Naive B cell (primary cell): ENCODE data around the gene CYTIP. TPM values are rescaled to one million over a fixed set of nuclear protein-coding genes. Genes with fewer than 3 reads are reported as not detected.
A peak's percentile ranks its signal among the peaks of the same experiment; 100 is the strongest.

Experiments used
- ATAC-seq, 2 donors: fragments of 150-1000 bp; cut with Tn5 transposase; 2 replicates each; pipeline ENCODE4 v1.10.0; 2021; ENCODE audit warnings: low read depth in 2 of 2, mild to moderate bottlenecking in 2 of 2, moderate library complexity in 2 of 2
- DNase-seq: peaks from one replicate; pipeline ENCODE4 v3.0.0; 2022
- H3K27ac Mint-ChIP-seq, 6 donors: one replicate each; pipeline ENCODE4 v1.8.0; 2020 to 2022; ENCODE audit warnings: mild to moderate bottlenecking in 6 of 6, mixed read lengths in 6 of 6, moderate library complexity in 5 of 6, inconsistent platforms in 2 of 6
- H3K27me3 Mint-ChIP-seq, 3 donors: one replicate each; pipeline ENCODE4 v1.8.0; 2021 to 2022; ENCODE audit warnings: mixed read lengths in 3 of 3, mild to moderate bottlenecking in 1 of 3
- H3K36me3 Mint-ChIP-seq, 2 donors: one replicate each; pipeline ENCODE4 v1.8.0; 2020 to 2022; ENCODE audit warnings: mixed read lengths in 2 of 2, inconsistent platforms in 1 of 2, mild to moderate bottlenecking in 1 of 2
- H3K4me1 Mint-ChIP-seq, 3 donors: one replicate each; pipeline ENCODE4 v1.8.0; 2020 to 2022; ENCODE audit warnings: mixed read lengths in 3 of 3, inconsistent platforms in 1 of 3, mild to moderate bottlenecking in 1 of 3, moderate library complexity in 1 of 3
- H3K4me3 Mint-ChIP-seq, 8 donors: one replicate each; pipeline ENCODE4 v1.8.0; 2020 to 2022; ENCODE audit warnings: mild to moderate bottlenecking in 8 of 8, mixed read lengths in 8 of 8, moderate library complexity in 8 of 8, inconsistent platforms in 2 of 8
- H3K9me3 Mint-ChIP-seq, 7 donors: one replicate each; pipeline ENCODE4 v1.8.0; 2020 to 2022; ENCODE audit warnings: mixed read lengths in 7 of 7, mild to moderate bottlenecking in 5 of 7, inconsistent platforms in 2 of 7, moderate library complexity in 1 of 7
- polyA plus RNA-seq, 6 donors: library from polyadenylated mRNA; unstranded; fragments of 300-500 nt; fragmentation: Illumina TruSeq; gene quantifications; one replicate each; pipeline ENCODE4 v1.2.3, GENCODE V29; 2021; ENCODE audit warnings: low read depth in 6 of 6

The CYTIP gene
- polyA plus RNA-seq, 6 donors from 2014 or later: 90.7 to 172 (median 121) TPM

GRCh38 chr2:157447031-157447430, 3.1 kb upstream of the CYTIP start:
- peaks cover 21 to 30% (median 28%) of the 10 kb centered on the region in 3 donors for H3K4me1 Mint-ChIP-seq

GRCh38 chr2:157444641-157445040, 752 bp upstream of the CYTIP start:
- Mint-ChIP-seq H3K9me3 (peaks cover 0 to 3% (median 0%) of the 10 kb centered on the region in 7 donors), H3K4me3 (peak overlapping the region; percentile 82 to 100 (median 94)), H3K27ac (peak overlapping the region; percentile 96 to 100 (median 98)), H3K4me1 (peaks cover 39 to 53% (median 43%) of the 10 kb centered on the region in 3 donors), H3K27me3 (no peaks in the 10 kb centered on the region), H3K36me3 (peaks cover 19 to 26% of the 10 kb centered on the region in 2 donors)
- DNase-seq (peak; percentile 55), ATAC-seq (peak; percentile 6 to 8)

More at GRCh38 chr2:157447031-157447430, 3.1 kb upstream of the CYTIP start:
- Mint-ChIP-seq H3K27me3 (no peaks in the 10 kb centered on the region), H3K27ac (peak overlapping the region in 2 of 6 donors; percentile 60 to 96), H3K4me3 (peak overlapping the region in 1 of 8 donors; percentile 29), H3K9me3 (peaks cover 0 to 3% (median 0%) of the 10 kb centered on the region in 7 donors), H3K36me3 (peaks cover 10 to 14% of the 10 kb centered on the region in 2 donors)
- DNase-seq (no peak), ATAC-seq (no peak)

GRCh38 chr2:157443090-157443489, 799 bp downstream of the CYTIP start:
- Mint-ChIP-seq H3K9me3 (peaks cover 0 to 3% (median 0%) of the 10 kb centered on the region in 7 donors), H3K4me1 (peaks cover 47 to 61% (median 58%) of the 10 kb centered on the region in 3 donors), H3K4me3 (peak overlapping the region; percentile 82 to 100 (median 94)), H3K27me3 (no peaks in the 10 kb centered on the region), H3K27ac (peak overlapping the region; percentile 96 to 100 (median 98)), H3K36me3 (peaks cover 23 to 30% of the 10 kb centered on the region in 2 donors)
- ATAC-seq (peak; percentile 29), DNase-seq (no peak)

GRCh38 chr2:157442636-157443035, 1.3 kb downstream of the CYTIP start:
- H3K27me3 Mint-ChIP-seq: no peaks in the 10 kb centered on the region
- H3K4me1 Mint-ChIP-seq: peaks cover 52 to 62% (median 61%) of the 10 kb centered on the region in 3 donors
- DNase-seq (no peak), ATAC-seq (no peak)
- peak overlapping the region; percentile 82 to 100 (median 94) for H3K4me3 Mint-ChIP-seq
- peak overlapping the region; percentile 96 to 100 (median 98) for H3K27ac Mint-ChIP-seq
- H3K9me3 Mint-ChIP-seq: peaks cover 0 to 3% (median 0%) of the 10 kb centered on the region in 7 donors
- H3K36me3 Mint-ChIP-seq: peaks cover 27 to 34% of the 10 kb centered on the region in 2 donors

- Mint-ChIP-seq H3K4me1 (peaks cover 53 to 62% (median 62%) of the 10 kb centered on the region in 3 donors), H3K36me3 (peaks cover 28 to 34% of the 10 kb centered on the region in 2 donors), H3K9me3 (peaks cover 0 to 3% (median 0%) of the 10 kb centered on the region in 7 donors), H3K27ac (peak overlapping the region; percentile 96 to 100 (median 98)), H3K27me3 (no peaks in the 10 kb centered on the region), H3K4me3 (peak overlapping the region; percentile 82 to 100 (median 94))
- peak in 1 of 2 donors; percentile 2 for ATAC-seq
- DNase-seq: no peak
Observed at GRCh38 chr2:157442191-157442590, 1.7 kb downstream of the CYTIP start.

- DNase-seq (peak; percentile 64), ATAC-seq (peak; percentile 48 to 56)
- peak overlapping the region; percentile 96 to 100 (median 98) for H3K27ac Mint-ChIP-seq
- H3K36me3 Mint-ChIP-seq: peaks cover 35 to 42% of the 10 kb centered on the region in 2 donors
- H3K4me3 Mint-ChIP-seq: peak overlapping the region; percentile 82 to 100 (median 94)
- H3K27me3 Mint-ChIP-seq: no peaks in the 10 kb centered on the region
- H3K9me3 Mint-ChIP-seq: peaks cover 0 to 3% (median 0%) of the 10 kb centered on the region in 7 donors
- peaks cover 59 to 67% (median 66%) of the 10 kb centered on the region in 3 donors for H3K4me1 Mint-ChIP-seq
Observed at GRCh38 chr2:157441072-157441454, 2.8 kb downstream of the CYTIP start.

DNA sequence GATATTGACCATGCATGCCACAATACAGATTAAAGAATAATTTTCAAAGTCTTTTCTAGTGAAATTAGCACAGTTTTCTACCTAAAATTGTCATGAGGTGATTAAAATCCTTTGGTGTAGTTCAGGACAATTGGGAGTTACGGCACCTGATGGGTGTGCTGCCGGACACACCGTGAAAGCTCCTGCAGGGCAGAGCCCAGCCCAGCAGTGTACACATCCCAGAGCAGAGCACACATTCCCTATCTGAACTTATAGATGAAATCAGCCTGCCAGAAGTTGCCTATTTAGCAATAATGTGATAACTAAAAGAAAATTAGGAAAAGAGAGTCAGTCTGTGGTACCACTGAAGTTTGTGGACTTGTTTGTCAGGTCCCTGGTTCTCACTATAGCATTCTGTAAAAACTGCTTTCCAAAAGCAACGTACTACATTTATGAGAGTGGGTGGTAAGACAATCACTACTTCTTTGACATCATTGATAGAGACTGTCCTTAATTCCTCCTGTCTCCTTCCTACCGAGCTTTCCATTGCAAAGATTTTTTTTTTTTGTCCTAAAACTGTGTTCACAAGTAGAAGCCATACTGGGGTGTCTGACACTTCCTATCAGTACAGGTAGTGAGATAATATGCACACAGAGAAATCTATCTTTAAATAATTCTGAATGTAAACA, 3.4 kb downstream of the CYTIP start:
- peaks cover 0 to 3% (median 0%) of the 10 kb centered on the region in 7 donors for H3K9me3 Mint-ChIP-seq
- peaks cover 64 to 71% (median 70%) of the 10 kb centered on the region in 3 donors for H3K4me1 Mint-ChIP-seq
- no peak for ATAC-seq
- no peak for DNase-seq
- H3K27me3 Mint-ChIP-seq: no peaks in the 10 kb centered on the region
- H3K4me3 Mint-ChIP-seq: peak overlapping the region; percentile 82 to 100 (median 94)
- H3K36me3 Mint-ChIP-seq: peaks cover 35 to 45% of the 10 kb centered on the region in 2 donors
- H3K27ac Mint-ChIP-seq: peak overlapping the region; percentile 96 to 100 (median 98)

- H3K27me3 Mint-ChIP-seq: no peaks in the 10 kb centered on the region
- ATAC-seq: no peak
- peaks cover 0 to 3% (median 0%) of the 10 kb centered on the region in 7 donors for H3K9me3 Mint-ChIP-seq
- H3K27ac Mint-ChIP-seq: peak overlapping the region; percentile 96 to 100 (median 98)
- no peak for DNase-seq
- H3K4me1 Mint-ChIP-seq: peaks cover 66 to 73% (median 71%) of the 10 kb centered on the region in 3 donors
- H3K36me3 Mint-ChIP-seq: peaks cover 38 to 48% of the 10 kb centered on the region in 2 donors
- peak overlapping the region; percentile 82 to 100 (median 94) for H3K4me3 Mint-ChIP-seq
Observed at GRCh38 chr2:157439824-157440186, 4.1 kb downstream of the CYTIP start.

DNA sequence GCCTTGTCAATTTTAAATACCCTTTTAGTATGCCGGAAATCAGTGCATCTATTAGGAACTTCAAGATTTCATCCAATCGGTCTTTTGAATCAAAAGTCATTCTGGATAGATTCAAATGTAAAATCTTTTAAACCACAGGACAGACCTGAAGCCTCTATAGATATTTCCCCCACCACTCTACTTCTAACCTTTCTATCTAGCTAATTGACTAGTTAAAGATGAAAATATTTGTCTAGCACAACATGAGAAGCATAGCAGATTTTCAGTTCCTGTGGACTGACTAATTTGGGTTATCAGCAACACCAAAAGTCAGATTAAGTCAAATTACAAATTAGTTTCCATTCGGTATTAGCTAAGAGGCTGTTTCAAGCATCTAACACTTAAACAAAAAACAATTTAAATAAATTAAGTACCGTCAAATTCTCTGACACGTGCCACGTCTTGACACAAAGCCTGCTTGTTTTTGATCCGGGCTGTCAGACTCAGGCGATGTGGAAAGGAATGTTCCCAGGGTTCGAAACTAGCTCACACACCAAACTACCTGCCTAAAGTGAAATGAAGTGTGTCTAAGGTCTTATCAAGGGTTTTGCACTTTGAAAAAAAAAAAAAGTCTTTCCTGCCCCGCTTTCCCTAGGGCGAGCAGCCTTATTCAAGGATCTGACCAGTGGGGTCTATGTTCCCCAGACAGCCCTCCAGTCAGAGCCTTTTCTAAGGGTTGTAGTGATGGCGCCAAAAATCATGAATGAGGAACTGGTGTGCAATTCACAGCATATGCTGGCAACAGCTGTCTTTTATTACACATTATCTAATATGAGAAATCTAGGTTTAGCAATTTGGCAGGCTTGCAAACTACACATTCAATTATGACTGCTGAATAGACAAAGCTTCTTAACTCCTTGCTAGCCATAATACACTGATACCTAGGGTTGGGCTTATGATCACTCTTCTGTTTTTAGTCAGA, 4.7 kb downstream of the CYTIP start:
- Mint-ChIP-seq H3K4me3 (peak overlapping the region; percentile 82 to 100 (median 94)), H3K27me3 (no peaks in the 10 kb centered on the region), H3K9me3 (peaks cover 0 to 3% (median 0%) of the 10 kb centered on the region in 7 donors), H3K4me1 (peaks cover 66 to 73% (median 71%) of the 10 kb centered on the region in 3 donors), H3K27ac (peak overlapping the region; percentile 96 to 100 (median 98)), H3K36me3 (peaks cover 45 to 51% of the 10 kb centered on the region in 2 donors)
- ATAC-seq: peak in 1 of 2 donors; percentile 7
- DNase-seq: no peak

GRCh38 chr2:157433394-157433793, 10.5 kb downstream of the CYTIP start:
- peak overlapping the region in 4 of 6 donors; percentile 50 to 70 (median 68) for H3K27ac Mint-ChIP-seq
- H3K4me3 Mint-ChIP-seq: peak overlapping the region; percentile 7 to 82 (median 62)
- peaks cover 68 to 73% of the 10 kb centered on the region in 2 donors for H3K36me3 Mint-ChIP-seq
- H3K27me3 Mint-ChIP-seq: no peaks in the 10 kb centered on the region
- peaks cover 0 to 2% (median 0%) of the 10 kb centered on the region in 7 donors for H3K9me3 Mint-ChIP-seq
- DNase-seq (no peak), ATAC-seq (no peak)
- peaks cover 66 to 82% (median 76%) of the 10 kb centered on the region in 3 donors for H3K4me1 Mint-ChIP-seq

DNA sequence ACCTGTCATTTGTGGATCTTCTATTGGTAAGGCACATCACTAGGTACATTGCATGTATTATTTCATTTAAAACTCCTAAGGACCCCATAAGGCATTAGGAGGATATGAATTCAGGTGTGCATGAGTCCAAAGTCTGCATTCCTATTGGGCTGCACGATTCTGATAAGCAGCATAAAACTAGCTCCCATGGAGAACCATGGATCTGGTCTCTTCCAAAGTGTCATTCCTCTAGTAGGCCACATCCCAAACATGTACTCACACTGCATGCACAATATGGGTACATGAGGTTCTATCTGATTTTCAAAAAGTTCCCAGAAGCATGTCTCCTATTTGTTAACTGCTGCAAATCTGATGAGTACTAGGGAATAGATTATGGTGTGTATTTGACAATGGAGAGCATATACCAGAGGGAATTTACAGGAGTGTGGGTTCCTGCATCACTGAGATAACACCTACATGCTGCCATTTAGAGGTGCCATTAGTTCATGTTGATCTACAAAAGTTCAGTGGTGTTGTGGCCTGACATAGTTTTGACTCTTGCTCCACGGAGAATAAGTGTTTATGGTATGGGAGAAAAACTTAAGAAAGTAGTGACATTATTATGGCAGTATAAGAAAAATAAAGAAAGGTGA, 11.3 kb downstream of the CYTIP start:
- peaks cover 0 to 2% (median 0%) of the 10 kb centered on the region in 7 donors for H3K9me3 Mint-ChIP-seq
- no peaks in the 10 kb centered on the region for H3K27me3 Mint-ChIP-seq
- peaks cover 68 to 74% of the 10 kb centered on the region in 2 donors for H3K36me3 Mint-ChIP-seq

DNA sequence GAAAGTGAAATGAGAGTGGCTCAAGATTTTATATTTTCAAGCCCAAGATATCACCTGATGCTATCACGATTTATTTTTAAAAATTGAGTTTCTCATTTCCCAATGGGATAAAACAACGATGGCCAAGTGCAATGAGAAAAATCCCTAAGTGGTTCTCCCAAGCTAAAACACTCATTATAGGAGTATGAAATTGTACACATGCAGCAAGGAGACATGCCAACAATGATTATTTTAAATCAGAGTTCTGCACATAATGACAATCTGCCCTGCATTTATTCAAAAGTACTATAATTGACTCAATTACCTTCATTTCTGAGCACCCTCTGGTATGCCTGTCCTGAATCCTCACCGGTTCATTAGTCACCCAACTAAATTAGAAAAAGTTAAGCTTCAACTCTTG, 12.7 kb downstream of the CYTIP start:
- Mint-ChIP-seq H3K9me3 (peaks cover 0 to 12% (median 8%) of the 10 kb centered on the region in 7 donors), H3K27ac (peak overlapping the region in 3 of 6 donors; percentile 17 to 73 (median 33)), H3K4me3 (no peak overlapping the region), H3K27me3 (no peaks in the 10 kb centered on the region), H3K36me3 (peaks cover 75 to 80% of the 10 kb centered on the region in 2 donors), H3K4me1 (peaks cover 60 to 83% (median 78%) of the 10 kb centered on the region in 3 donors)
- ATAC-seq: no peak
- no peak for DNase-seq

More for the DNA sequence above, 11.3 kb downstream of the CYTIP start:
- no peak for DNase-seq
- peak overlapping the region in 1 of 6 donors; percentile 68 for H3K27ac Mint-ChIP-seq
- H3K4me1 Mint-ChIP-seq: peaks cover 59 to 82% (median 76%) of the 10 kb centered on the region in 3 donors
- H3K4me3 Mint-ChIP-seq: peak overlapping the region in 7 of 8 donors; percentile 9 to 82 (median 68)
- ATAC-seq: no peak
